HG02623 (cell line): ENCODE data around the gene FBXO22.
"Not testable (repeated sequence)": the region's sequence is repeated elsewhere in the genome, so short reads cannot be mapped to it uniquely, and the experiment has no call there.

ENCODE experiments used
- ATAC-seq: cut with Tn5 transposase; IDR thresholded peaks from one replicate; pipeline ENCODE4 v1.9.1; 2021; ENCODE audit warnings: moderate library complexity; ENCODE audit not compliant: unreplicated experiment

Gene FBXO22

GRCh38 chr15:75966073-75966472 lies 62.4 kb downstream of the FBXO22 start:
- no peak for ATAC-seq

DNA sequence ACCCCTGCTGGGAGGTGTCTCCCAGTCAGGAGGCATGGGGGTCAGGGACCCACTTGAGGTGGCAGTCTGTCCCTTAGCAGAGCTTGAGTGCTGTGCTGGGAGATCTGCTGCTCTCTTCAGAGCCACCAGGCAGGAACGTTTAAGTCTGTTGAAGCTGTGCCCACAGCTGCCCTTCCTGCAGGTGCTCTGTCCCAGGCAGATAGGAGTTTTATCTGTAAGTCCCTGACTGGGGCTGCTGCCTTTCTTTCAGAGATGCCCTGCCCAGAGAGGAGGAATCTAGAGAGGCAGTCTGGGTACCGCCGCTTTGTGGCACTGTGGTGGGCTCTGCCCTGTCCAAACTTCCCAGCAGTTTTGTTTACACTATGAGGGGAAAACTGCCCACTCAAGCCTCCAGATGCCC lies 73.1 kb downstream of the FBXO22 start:
- not testable (repeated sequence) for ATAC-seq

DNA sequence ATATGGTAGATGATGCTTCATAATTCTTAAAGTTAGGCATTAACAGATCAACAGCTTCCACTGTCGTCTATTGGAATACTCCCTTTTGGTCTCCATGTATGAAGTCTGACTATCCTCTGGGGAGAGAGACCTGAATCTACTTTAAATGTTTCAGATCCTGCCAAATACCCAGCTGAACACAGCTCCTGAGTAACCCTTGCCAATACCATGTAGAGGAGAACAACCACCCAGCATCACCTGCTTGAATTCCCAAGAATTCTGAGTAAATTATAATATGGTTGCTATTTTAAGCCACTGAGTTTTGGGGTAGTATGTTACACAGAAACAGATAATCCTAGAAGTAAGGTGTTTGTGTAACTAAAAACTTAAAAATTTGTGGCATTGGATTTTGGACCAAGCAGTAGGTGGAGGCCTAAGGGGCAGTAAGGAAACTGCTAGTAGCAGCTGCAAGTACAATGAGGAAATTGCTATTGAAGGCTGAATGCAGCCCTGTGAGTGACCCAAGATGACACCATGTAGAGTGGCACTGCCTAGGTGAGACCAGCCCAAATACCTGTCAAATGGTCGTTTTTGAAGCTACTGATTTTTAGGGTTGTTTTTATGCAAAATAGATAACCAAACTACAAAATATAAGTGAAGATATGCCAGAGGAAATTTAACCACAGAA lies 77.6 kb downstream of the FBXO22 start:
- ATAC-seq: no peak

DNA sequence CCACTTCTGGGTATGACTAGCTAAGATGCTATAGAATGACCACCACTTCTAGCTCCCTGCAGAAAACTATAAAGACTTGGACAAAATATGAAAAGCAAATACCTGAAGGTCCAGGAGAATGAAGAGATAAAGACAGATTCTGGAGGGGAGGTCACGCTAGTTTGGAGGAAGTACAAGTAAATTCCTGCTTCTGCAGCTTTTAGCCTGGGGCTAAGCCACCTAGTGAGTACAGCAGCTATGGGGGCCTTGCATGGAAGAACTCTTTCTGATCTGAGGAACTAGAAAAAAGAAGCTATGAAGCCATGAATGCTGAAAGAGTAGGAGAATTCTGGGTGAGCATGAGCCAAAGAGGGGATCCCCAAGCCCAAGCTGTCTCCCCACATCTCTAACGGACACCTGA lies 78.8 kb downstream of the FBXO22 start:
- ATAC-seq: no peak

DNA sequence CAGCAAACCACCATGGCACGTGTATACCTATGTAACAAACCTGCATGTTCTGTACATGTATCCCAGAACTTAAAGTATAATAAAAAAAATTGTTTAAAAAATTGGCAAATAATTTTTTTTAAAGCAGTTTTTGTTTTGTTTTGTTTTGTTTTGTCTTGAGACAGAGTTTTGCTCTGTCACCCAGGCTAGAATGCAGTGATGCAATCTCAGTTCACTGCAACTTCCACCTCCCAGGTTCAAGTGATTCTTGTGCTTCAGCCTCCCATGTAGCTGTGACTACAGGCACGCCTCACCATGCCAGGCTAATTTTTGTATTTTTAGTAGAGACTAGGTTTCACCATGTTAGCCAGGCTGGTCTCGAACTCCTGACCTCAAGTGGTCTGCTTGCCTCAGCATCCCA lies 81.0 kb downstream of the FBXO22 start:
- not testable (repeated sequence) for ATAC-seq

DNA sequence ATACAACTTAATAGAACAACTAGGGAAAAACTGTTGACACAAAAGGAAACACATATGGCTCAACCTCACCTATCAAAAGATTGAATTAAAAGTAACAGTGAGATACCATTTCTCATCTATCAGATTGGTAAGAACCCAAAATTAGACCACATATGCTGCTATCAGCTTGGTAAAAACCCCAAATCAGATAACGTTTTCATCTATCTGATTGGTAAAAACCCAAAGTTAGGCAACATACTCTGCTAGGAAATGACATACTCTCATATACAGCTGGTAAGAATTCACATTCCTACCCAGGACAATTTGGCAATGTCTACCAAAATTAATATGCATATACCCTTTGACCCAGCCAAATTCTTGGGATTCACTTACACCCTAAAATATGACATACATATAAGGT lies 82.3 kb downstream of the FBXO22 start:
- no peak for ATAC-seq

DNA sequence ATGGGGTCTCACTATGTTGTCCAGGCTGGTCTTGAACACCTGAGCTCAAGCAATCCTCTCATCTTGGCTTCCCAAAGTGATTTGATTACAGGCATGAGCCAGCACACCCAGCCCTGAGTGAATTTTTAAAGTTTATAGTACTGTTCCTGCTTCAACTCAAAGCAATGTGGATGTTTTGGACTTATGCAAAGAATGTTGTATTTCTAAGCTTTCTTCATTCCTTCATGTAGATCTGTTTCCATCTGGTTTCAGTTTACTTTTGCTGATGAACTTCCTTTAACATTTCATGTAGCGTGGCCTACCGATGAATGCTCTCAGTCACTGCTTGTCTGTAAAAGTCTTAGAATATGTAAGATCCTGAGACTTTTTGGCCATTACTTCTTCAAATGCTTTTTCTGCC lies 85.4 kb downstream of the FBXO22 start:
- ATAC-seq: no peak

DNA sequence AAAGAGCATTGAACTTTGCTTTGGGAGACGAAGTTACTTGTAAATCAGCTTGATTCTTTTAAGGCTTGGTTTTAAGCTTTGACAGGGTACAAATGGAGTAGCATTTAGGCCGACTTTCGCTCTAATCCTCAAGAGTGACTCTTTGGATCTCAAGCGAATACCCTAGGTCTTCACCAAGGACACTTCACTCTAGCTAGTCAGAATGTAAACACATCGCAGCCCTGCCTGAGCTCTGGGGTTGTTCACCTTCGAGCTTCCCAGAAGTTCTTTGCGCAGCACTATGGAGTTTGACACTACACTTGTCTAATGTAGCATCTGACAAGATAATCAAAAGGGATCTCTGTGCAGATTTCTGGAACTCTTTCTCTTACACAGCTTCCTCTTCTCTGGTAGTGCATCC lies 86.2 kb downstream of the FBXO22 start:
- ATAC-seq: no peak
